ENCODE data around the gene OR8B3.

The OR8B3 gene

GRCh38 chr11:124346311-124346955 is 52.4 kb downstream of the OR8B3 start:
- no peak for DNase-seq

All from NCI-H2029 (cell line).